GM12874 (cell line): ENCODE data around the gene UBTD1.

Experiments
- TF ChIP-seq, protein P1 (sequence below): IDR thresholded peaks from 2 replicates; pipeline ENCODE4 v1.5.1; 2011; ENCODE audit warnings: low read depth, mild to moderate bottlenecking, control low read depth, low read length, moderate library complexity; ENCODE audit not compliant: insufficient read depth

The UBTD1 gene

DNA sequence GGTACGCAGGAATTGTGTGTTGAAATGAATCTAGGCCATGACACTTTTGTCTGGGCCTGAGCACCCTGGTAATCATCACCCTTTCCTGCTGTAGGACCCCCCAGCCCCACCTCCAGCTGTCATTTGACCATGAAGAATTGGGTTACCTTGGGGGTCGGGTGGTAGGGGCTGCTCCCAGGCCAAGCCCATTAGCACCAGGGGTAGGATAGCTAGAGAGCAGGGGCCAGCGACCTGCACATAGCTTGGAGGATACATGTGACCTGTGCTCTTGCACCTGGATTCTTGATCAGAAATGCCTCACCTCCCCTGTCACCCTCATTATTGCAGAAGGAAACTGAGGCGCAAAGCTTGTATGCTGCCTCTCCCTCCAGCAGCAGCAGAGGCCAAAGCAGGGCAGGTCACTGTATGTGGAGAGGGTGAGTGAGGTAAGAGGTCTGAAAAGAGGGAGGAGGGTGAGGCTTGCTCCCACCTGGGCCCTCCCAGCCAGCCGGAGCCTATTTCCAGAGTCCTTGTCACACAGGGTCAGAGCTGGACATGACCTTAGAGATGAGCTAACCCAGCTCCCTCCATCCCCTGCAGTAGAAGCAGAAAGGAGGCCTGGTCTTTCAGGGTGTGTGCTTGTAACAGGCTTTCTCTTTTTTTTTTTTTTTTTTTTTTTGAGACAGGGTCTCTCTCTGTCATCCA lies 38.6 kb downstream of the UBTD1 start:
- TF ChIP-seq, protein P1, sequence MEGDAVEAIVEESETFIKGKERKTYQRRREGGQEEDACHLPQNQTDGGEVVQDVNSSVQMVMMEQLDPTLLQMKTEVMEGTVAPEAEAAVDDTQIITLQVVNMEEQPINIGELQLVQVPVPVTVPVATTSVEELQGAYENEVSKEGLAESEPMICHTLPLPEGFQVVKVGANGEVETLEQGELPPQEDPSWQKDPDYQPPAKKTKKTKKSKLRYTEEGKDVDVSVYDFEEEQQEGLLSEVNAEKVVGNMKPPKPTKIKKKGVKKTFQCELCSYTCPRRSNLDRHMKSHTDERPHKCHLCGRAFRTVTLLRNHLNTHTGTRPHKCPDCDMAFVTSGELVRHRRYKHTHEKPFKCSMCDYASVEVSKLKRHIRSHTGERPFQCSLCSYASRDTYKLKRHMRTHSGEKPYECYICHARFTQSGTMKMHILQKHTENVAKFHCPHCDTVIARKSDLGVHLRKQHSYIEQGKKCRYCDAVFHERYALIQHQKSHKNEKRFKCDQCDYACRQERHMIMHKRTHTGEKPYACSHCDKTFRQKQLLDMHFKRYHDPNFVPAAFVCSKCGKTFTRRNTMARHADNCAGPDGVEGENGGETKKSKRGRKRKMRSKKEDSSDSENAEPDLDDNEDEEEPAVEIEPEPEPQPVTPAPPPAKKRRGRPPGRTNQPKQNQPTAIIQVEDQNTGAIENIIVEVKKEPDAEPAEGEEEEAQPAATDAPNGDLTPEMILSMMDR, result no peak

DNA sequence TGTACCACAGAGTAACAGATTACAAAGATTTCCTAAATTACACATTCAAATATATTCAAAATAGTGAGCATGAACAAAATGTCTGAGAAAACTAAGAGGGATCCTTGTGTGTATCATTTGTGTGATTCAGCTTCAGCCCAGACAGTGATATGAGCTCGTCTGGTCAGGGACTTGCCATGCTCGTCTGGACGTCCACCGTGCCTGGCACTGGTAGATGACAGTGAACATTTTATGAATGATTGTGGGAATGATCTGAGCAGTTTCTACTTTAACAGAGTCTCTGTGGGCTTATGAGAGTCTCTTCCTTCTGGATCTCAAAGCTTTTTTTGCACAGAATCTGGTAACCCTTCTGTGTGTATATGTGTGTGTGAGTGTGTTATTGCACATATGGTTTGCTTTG lies 39.7 kb downstream of the UBTD1 start:
- TF ChIP-seq, protein P1, result no peak

DNA sequence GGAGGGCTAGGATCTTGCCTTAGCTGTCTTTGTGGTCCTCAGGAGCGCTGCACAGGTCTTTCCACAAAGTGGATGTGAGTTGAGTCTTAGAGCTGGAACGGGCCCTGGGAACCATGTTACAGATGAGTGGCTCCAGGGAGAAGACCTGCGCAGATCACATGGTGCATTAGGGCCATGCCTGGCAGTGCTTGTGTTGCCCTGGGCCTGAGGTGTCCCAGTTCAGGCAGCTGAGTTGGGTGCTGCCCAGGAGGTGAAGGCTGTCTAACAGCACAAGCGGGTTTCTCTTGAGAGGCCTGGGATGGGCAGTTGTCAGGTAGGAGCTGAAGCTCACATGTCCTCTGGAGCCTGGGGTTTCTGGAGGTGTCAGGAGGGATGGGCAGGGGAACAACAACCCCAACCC lies 40.1 kb downstream of the UBTD1 start:
- TF ChIP-seq, protein P1, result no peak

DNA sequence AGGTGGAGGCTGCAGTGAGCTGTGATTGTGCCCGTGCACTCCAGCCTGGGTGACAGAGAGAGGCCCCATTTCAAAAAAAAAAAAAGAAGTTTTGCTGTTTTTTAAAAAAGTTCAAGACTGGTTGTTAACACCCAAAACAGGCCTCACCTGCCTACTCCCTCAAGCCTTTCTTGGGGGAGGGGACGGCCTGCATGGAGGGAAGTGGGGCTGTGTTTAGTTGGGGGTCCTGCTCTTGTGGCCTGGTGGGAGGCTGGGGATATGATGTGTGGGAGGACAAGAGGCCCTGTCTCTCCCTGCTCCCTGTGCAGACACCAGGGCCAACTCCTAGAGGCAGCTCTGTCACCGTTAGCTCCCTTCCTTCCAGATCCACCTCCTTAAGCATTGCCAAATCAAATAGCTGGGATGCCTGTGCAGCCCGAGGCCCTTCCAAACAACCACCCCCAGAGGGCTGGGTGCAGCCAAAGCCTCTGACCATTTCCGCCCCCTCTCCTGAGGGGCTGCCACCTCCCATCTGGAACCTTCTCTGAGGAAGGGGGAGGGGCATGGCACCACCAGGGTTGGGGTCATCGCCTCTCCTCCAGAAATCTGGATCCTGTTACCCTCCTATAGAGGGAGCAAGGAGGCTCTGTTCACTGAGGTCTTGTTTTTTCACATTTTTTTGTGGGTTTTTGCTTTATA lies 40.9 kb downstream of the UBTD1 start:
- TF ChIP-seq, protein P1, result no peak

DNA sequence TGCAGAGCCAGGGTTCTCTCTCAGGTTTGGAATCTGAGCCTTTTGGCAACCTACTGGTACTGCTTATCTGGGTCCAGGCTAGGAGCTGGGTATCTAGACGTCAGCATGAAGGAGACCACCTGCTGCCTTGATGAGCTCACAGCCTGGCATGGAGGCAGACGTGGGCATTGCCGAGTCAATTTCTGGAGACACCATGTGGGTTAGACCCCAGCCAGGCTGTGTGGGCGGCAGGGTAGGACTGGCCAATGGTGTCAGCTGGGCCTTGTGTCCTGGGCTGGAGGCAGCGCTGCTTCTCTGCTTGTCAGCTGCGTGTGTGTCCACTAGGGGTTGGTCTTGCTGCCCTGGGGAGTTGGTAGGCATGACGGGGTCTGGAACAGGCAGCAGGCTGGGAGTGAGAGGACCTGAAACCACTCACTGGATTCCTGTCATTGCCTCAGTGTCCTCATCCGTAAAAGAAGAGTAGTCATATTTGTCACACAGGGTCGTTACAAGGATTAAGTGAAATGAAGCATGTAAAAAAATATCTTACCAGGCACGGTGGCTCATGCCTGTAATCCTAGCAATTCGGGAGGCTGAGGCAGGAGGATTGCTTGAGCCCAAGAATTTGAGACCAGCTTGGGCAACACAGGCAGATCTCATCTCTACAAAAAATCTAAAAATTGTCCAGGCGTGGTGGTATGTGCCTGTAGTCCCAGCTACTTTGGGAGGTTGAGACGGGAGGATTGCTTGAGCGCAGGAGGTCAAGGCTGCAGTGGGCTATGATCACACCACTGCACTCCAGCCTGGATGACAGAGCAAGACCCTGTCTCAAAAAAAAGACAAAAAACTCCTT lies 42.2 kb downstream of the UBTD1 start:
- TF ChIP-seq, protein P1, result no peak

DNA sequence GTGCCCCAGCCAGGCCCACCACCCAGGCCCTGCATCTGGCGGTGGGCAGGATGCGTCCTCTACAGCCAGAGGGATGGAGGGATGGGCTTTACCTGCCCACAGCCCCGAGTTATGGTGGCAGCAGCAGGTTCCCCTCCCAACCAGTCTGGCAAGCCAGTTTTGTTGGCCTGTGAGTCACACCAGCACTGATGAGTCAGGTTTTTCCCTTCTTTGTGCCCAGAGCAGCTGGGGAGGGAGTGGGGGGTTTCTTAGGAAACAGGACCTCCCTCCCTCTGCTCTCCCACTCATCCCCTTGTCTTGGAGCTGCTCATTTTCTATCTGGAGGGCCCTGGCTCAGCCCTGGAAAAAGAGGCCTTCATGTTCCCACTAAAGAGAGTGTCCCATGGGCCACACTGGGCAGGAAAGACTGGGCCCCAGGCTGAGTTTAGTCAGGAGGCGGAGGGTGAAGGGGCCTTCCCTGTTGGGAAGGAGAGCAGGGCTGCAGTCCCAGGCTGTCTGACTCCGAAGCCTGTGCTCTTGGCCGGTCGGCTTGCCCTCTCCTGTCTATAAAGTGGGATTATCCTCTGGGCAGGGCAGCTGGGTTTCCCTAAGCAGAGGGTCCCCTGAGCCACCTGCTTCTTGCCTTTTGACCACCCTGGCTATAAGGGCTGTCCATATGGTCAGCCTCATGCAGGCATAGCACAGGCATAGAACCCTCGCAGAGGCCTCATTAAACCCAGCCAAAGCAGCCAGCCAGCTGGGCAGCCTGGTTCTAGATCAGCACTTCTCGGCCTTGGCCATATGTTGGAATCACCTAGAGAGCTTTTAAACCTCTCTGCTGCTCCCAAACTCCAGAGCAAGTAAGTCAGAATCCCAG lies 43.7 kb downstream of the UBTD1 start:
- TF ChIP-seq, protein P1, result no peak
